PFSK-1 (cell line): ENCODE measurements around the gene CCND2.

Experiments used
- POLR2AphosphoS5 ChIP-seq: IDR thresholded peaks from 2 replicates; pipeline ENCODE4 v1.6.1; 2012; ENCODE audit warnings: low read depth, mild to moderate bottlenecking, control low read depth, low read length, moderate library complexity
- REST ChIP-seq, 2 experiments: IDR thresholded peaks; 2 replicates each; pipeline versions ENCODE4 v1.6.1 to v1.8.0; 2011 to 2012; ENCODE audit warnings: low read depth in 2 of 2, low read length in 2 of 2, control low read depth in 1 of 2, inconsistent platforms in 1 of 2, mild to moderate bottlenecking in 1 of 2, moderate library complexity in 1 of 2; ENCODE audit not compliant: insufficient read depth in 1 of 2
- SIN3A ChIP-seq: IDR thresholded peaks from 2 replicates; pipeline ENCODE4 v1.6.1; 2012; ENCODE audit warnings: mild to moderate bottlenecking, low read length, moderate library complexity, borderline replicate concordance; ENCODE audit not compliant: insufficient read depth

GRCh38 chr12:4297617-4298016 is 24.1 kb downstream of the CCND2 start:
- TF ChIP-seq POLR2AphosphoS5 (0 out of 2 replicates have a peak, but pooled peaks have one; percentile 14), SIN3A (no peak), REST (IDR thresholded peaks at IDR 0.05; ENCODE audit: insufficient read depth in 1 of 2, low read depth in 2 of 2, low read length in 2 of 2) (no peak)
